HL-60 (cell line): Measurements from ENCODE around the gene BTC.

Source experiments
- DNase-seq, 2 experiments: peaks; one replicate each; pipeline ENCODE4 v3.0.0-alpha.2; 2010 to 2020; ENCODE audit warnings: low read depth in 1 of 2, low spot score in 1 of 2
- H3K27ac ChIP-seq: fragments of 250-450 bp; sonication (Bioruptor Pico); replicated peaks from 2 replicates; pipeline ENCODE4 v1.5.1; 2020; ENCODE audit warnings: mild to moderate bottlenecking, moderate library complexity
- H3K27me3 ChIP-seq: fragments of 250-450 bp; sonication (Bioruptor Pico); 2 replicates; pipeline ENCODE4 v1.5.1; 2021; ENCODE audit warnings: mild to moderate bottlenecking, moderate library complexity; ENCODE audit not compliant: insufficient read depth, poor library complexity, severe bottlenecking
- H3K4me3 ChIP-seq: replicated peaks from 2 replicates; pipeline ENCODE4 v1.5.1; 2011; ENCODE audit warnings: mild to moderate bottlenecking, control low read depth, low read length; ENCODE audit not compliant: insufficient read depth
- CTCF ChIP-seq: IDR thresholded peaks from one replicate; pipeline ENCODE4 v1.5.1; 2011; ENCODE audit warnings: low read length, control low read depth, inconsistent platforms; ENCODE audit not compliant: insufficient read depth
- GABPA ChIP-seq: IDR thresholded peaks from 2 replicates; pipeline ENCODE4 v1.6.1; 2012; ENCODE audit warnings: low read depth
- POLR2AphosphoS5 ChIP-seq: IDR thresholded peaks from 2 replicates; pipeline ENCODE4 v1.6.1; 2012; ENCODE audit warnings: low read depth
- REST ChIP-seq: IDR thresholded peaks from 2 replicates; pipeline ENCODE4 v1.6.1; 2012; ENCODE audit warnings: low read depth; ENCODE audit not compliant: insufficient replicate concordance
- SPI1 ChIP-seq: IDR thresholded peaks from 2 replicates; pipeline ENCODE4 v1.6.1; 2012; ENCODE audit warnings: low read depth, mild to moderate bottlenecking, borderline replicate concordance

Gene BTC

GRCh38 chr4:74790652-74791051, 3.7 kb downstream of the BTC start:
- no peak for DNase-seq
- Histone ChIP-seq H3K27me3 (peaks cover 36% of the 10 kb centered on the region), H3K27ac (no peak overlapping the region), H3K4me3 (no peak overlapping the region)
- TF ChIP-seq SPI1 = no peak
- TF ChIP-seq GABPA = no peak
- no peak for TF ChIP-seq CTCF
- no peak for TF ChIP-seq REST
- TF ChIP-seq POLR2AphosphoS5 = no peak

- H3K27me3 ChIP-seq = peaks cover 27% of the 10 kb centered on the region
- H3K27ac ChIP-seq = no peak overlapping the region
- TF ChIP-seq POLR2AphosphoS5 (no peak), REST (no peak), SPI1 (no peak), GABPA (no peak), CTCF (no peak)
- DNase-seq = no peak
- no peak overlapping the region for H3K4me3 ChIP-seq
These were observed 4.8 kb downstream of the BTC start for GRCh38 chr4:74789518-74789917.

- Histone ChIP-seq H3K27ac (no peak overlapping the region), H3K4me3 (no peak overlapping the region), H3K27me3 (peaks cover 2% of the 10 kb centered on the region)
- TF ChIP-seq GABPA (no peak), SPI1 (no peak), CTCF (no peak), POLR2AphosphoS5 (no peak), REST (no peak)
- DNase-seq = no peak
These were observed 16.8 kb downstream of the BTC start for GRCh38 chr4:74777531-74777930.
